ENCODE data around the gene NAXD.
"Not testable (repeated sequence)": the region's sequence is repeated elsewhere in the genome, so short reads cannot be mapped to it uniquely, and the experiment has no call there.

NAXD gene

GRCh38 chr13:110615322-110616102 lies at the start of gene NAXD:
NAXD (plus strand) TSS chr13:110615545; CDS start chr13:110615602, 57 bp downstream.
- DNase-seq (ENCODE audit: low spot score) = peak; percentile 99

- DNase-seq (ENCODE audit: low spot score) = no peak
Measured at GRCh38 chr13:110566171-110566570, 49.2 kb upstream of the NAXD start.

GRCh38 chr13:110568612-110569011 lies 46.7 kb upstream of the NAXD start:
- DNase-seq (ENCODE audit: low spot score) = no peak

GRCh38 chr13:110569962-110570361 lies 45.4 kb upstream of the NAXD start:
- not testable (repeated sequence) for DNase-seq (ENCODE audit: low spot score)

- DNase-seq (ENCODE audit: low spot score) = no peak
Measured at GRCh38 chr13:110570886-110571285, 44.5 kb upstream of the NAXD start.

GRCh38 chr13:110571896-110572777 lies 43.2 kb upstream of the NAXD start:
- DNase-seq (ENCODE audit: low spot score) = no peak

- DNase-seq (ENCODE audit: low spot score) = no peak
Measured at GRCh38 chr13:110572778-110573118, 42.6 kb upstream of the NAXD start.

- DNase-seq (ENCODE audit: low spot score) = no peak
Measured at GRCh38 chr13:110574161-110574560, 41.2 kb upstream of the NAXD start.

- no peak for DNase-seq (ENCODE audit: low spot score)
Measured at GRCh38 chr13:110575322-110576069, 39.8 kb upstream of the NAXD start.

- DNase-seq (ENCODE audit: low spot score) = no peak
Measured at GRCh38 chr13:110576070-110576394, 39.3 kb upstream of the NAXD start.

GRCh38 chr13:110576736-110577476 lies 38.4 kb upstream of the NAXD start:
- no peak for DNase-seq (ENCODE audit: low spot score)

- DNase-seq (ENCODE audit: low spot score) = no peak
Measured at GRCh38 chr13:110578363-110578762, 37.0 kb upstream of the NAXD start.

GRCh38 chr13:110580800-110581199 lies 34.5 kb upstream of the NAXD start:
- no peak for DNase-seq (ENCODE audit: low spot score)

- DNase-seq (ENCODE audit: low spot score) = no peak
Measured at GRCh38 chr13:110581506-110582185, 33.7 kb upstream of the NAXD start.

GRCh38 chr13:110582421-110582954 lies 32.9 kb upstream of the NAXD start:
- DNase-seq (ENCODE audit: low spot score) = no peak

- no peak for DNase-seq (ENCODE audit: low spot score)
Measured at GRCh38 chr13:110583178-110583865, 32.0 kb upstream of the NAXD start.

GRCh38 chr13:110589793-110590390 lies 25.5 kb upstream of the NAXD start:
- DNase-seq (ENCODE audit: low spot score) = no peak

- DNase-seq (ENCODE audit: low spot score) = no peak
Measured at GRCh38 chr13:110590577-110590976, 24.8 kb upstream of the NAXD start.

- DNase-seq (ENCODE audit: low spot score) = no peak
Measured at GRCh38 chr13:110592665-110593064, 22.7 kb upstream of the NAXD start.
